GM19324 (cell line): Measurements from ENCODE around the gene MPV17.
"Not testable (repeated sequence)": the region's sequence is repeated elsewhere in the genome, so short reads cannot be mapped to it uniquely, and the experiment has no call there.

Experiments used
- ATAC-seq: cut with Tn5 transposase; IDR thresholded peaks from one replicate; pipeline ENCODE4 v1.9.1; 2021; ENCODE audit warnings: mild to moderate bottlenecking, moderate library complexity; ENCODE audit not compliant: unreplicated experiment, low FRiP score

Gene MPV17, protein sequence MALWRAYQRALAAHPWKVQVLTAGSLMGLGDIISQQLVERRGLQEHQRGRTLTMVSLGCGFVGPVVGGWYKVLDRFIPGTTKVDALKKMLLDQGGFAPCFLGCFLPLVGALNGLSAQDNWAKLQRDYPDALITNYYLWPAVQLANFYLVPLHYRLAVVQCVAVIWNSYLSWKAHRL

DNA sequence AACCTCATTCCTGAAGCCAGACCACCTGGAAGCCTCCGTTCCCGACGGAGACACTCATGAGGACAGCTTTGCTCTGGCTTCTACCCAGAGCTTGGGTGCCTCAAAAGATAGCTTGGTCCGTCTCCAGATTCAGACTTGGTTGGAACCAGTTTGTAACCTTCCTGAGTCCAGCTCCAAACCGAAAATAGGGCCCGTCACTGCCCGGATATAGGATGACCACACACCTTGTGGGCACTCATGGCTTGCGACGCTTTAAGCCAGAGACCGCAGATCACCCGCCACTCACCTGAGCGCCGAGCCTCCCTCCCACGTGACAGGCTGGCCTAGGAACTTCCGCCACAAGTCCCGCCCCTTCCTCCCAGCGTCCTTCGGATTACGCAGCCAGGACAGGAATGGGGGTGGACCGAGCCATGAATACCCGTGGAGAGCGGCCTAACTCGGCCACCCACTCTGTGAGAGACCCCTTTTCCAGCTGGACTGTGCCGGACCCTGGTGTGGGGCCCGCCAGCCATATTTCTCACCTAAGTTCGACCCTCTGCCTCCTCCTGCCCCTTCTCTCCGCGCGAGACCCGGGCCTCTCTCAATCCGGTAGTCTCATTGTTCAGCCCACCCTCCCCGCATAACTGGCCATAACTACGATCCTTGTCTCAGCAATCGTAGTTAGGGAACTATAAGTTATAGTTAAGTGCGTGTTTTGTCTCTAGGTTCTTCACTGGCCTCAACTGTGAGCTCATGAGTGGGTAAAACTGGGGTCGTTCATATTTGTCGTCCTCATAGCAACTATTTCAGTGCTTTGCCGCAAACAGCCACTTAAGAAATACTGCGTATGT is at the start of gene MPV17:
TSS of gene MPV17 (minus strand) at position 332 of the 830 bp plus-strand sequence. CDS start 580 bp downstream, outside the sequence.
- ATAC-seq, result peak; percentile 92

DNA sequence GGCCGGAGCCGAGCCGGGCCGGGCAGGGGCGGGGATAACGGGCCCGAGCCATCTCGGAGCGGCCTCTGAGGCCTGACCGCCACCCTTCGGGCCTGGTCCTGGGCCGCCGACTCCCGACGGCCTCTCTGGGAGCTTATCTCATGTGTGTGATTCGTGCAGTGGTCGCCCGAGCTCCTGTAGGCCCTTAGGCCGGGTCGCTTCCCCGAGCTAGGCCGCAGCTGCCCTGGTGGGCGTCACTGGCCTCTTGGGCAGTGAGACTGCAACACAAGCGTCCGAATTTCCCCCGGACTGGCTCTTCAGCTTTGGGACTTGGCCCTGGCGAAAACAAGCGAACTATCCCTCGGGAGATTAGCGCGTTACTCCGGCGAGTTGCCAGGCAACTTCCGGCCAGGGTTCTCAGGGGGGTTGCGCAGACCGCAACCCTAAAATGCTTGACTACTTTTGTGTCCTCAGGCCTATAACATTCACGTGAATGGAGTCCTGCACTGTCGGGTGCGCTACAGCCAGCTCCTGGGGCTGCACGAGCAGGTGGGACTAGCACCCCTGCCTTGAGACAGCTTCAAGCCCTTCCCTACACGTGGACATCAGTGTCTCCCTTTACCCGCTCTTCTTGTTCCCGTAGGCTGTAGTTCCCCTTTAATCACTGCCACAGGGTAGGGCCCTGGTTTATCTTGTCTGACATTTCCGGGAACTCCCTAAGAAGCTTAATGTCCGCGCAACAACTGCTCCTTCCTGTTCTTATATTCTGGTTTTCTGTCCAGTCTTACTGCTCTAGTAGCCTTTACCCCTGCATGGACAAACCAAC is 48.1 kb upstream of the MPV17 start:
- peak; percentile 11 for ATAC-seq

DNA sequence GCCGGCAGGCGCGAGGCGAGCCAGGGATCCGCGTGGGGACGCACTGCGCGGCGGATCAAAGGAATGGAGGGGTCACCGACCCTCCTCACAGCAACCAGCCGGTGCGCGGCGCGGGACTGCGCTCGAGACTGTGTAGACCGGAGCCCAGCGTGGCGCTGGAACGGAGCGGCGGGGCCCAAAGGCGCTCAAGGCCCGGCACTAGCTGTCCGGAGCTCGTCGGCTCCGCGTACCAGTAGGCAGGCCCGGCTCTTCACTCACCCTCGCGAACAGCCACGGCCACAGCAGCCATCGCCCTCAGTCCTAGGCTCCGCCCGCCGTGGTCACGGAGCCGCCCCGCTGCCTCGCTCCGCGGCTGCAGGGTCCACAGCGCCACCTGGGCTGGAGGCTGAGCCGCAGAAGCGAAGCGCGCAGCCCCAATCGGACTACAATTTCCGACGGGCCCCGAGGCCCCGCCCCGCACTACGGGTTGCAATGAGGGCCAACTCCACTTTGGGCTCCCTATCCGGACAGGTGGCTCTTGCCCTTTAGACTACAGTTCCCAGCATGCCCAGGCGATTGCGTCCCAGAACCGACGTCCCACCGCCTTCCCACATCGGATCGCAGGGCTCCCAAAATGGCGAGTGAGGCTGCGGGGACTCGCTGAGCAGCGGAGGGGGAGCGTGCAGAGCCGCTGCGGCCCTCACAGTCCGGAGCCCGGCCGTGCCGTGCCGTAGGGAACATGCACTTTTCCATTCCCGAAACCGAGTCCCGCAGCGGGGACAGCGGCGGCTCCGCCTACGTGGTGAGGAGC is 47.3 kb upstream of the MPV17 start, which contains the start of the genes EIF2B4 and SNX17:
TSS of gene EIF2B4 (minus strand) at position 313 of the 790 bp plus-strand sequence. CDS start at position 289, 24 bp downstream.
TSS of gene SNX17 (plus strand) at position 591 of the 790 bp plus-strand sequence. CDS start at position 719, 128 bp downstream.
- peak; percentile 94 for ATAC-seq

DNA sequence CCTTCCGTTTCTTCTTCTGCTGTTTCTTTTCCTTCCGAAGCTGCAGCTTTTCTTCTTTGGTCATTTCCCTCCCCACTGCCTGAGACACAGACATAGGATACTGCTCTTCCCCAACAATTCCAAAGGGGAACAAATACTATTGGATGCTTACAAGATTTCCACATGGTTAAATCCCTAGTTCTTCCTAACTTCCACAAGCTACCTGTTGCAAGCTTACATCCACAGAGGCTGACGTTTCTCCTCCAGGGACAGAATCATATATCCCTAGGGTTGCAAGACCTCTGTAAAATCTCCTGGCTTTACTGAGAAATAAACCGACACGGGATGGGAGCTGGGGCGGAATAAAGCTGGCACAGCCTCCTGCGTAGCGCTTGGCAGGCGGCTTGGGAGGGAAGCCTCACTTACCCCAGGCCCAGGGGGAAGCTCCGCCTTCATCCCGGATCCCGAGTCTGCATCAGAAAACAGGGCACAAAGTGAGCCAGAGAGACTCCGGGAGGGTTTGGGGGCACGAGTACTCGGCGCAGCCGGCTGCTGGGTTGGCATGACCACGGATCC is 46.7 kb upstream of the MPV17 start:
- peak; percentile 8 for ATAC-seq

DNA sequence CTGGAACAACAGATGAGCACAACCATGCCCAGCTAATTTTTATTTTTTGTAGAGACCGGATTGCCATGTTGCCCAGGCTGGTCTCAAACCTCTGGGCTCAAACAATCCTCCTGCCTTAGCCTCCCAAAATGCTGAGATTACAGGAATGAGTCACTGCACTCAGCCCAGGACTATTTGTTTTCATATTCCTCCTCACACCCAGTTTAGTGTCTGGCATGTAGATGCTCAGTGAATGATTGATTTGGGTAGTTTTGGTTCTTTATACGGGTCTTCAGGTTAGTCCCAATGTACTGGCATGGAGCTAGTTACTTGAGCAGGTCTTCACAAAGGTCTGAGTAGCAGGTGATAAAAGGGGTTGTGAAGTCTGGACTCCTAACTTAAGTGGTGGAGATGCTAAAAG is 41.0 kb upstream of the MPV17 start:
- no peak for ATAC-seq

DNA sequence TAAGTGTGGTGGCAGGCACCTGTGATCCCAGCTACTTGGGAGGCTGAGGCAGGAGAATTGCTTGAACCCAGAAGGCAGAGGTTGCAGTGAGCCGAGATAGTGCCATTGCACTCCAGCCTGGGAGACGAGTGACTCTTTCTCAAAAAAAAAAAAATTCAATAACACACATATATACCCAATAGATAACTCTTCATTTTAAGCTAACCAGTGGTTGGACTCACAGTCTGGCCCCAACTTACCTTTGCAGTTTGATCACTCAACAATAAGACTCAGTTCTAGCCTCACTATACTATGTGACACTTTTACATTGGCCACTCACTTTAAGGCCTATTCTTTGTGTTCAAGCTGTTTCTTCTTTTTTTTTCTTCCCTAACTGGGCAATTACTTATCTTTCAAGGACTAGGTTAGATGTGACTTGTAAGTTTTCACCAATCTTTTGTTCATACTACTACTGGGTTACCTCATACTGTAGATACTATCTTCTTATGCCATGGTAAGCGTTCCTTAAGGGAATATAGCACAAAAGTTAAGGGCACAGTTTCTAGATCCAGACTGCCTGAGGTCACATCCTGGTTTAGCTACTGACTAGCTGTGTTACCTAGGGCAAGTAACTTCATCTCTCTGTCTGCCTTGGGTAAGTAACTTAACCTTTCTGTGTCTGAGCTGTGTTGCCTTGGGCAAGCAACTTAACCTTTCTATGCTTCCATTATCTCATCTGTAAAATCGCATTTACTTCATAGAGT is 40.0 kb upstream of the MPV17 start:
- no peak for ATAC-seq

DNA sequence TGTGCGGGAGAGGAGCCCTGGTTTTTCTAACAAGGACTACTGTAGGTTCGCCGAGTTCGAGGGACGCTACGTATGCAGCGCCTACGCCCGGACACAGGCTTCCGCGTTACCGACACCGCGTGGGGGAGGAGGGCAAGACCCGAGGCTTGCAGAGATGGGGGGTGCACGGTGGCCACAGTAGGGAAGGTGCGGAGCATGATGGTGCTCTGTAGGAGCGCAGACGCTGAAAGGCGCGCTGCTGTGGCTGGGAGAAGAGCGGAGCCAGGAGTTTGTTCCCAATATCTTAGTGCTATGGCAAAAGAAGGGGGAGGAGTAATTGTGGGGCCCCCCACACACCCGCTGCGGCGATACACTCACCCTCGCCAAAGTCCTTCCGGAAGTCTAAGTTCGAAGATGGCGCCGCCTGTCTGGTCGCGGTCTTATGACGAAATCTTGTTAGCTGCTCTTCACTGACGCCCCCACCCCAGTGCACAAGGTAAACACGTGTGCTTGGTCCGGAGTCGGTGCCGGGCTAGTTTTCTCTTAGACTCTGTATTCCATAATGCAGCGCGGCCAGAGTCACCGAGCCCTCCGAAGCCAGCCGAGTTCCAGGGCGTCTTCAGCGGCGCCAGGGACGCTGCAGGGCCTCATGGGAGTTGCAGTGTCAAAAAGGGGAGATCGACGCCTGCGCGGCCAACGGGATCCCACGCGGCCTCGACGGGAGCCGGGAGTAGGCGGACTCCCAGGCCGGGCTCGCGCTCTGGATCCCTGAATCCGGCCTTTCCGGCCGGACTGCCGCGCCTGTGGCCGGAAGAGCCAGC is 33.7 kb upstream of the MPV17 start, which contains the start of gene GTF3C2:
TSS of gene GTF3C2 (minus strand) at position 383 of the 800 bp plus-strand sequence. CDS start 13,210 bp downstream, outside the sequence.
- peak; percentile 89 for ATAC-seq

DNA sequence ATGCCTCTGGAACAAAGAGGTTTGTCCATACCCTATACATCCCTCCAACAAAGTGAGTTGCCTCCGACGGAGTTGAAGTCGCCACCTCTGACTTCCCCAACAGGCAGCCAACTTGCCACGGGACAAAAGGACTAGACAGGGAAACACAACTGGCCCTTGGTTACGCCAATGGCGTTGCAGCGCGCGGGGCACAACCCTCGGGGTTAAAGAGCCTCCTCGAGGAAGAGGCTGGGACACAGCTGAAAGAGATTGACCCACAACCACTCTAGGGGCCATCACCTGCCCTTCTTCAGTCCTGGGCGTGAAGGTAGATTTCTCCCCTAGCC is 33.1 kb upstream of the MPV17 start:
- peak; percentile 20 for ATAC-seq

DNA sequence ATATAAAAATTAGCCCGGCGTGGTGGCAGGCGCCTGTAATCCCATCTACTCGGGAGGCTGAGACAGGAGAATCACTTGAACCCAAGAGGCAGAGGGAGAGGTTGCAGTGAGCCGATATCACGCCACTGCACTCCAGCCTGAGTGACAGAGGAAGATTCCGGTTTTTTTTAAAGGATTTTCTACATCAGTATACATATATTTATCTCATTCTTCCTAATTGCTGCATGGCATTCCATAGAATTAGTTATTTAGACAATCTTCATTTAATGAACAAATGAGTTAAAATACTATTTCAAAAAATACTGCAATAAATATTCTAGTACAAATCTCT is 31.7 kb upstream of the MPV17 start:
- no peak for ATAC-seq

DNA sequence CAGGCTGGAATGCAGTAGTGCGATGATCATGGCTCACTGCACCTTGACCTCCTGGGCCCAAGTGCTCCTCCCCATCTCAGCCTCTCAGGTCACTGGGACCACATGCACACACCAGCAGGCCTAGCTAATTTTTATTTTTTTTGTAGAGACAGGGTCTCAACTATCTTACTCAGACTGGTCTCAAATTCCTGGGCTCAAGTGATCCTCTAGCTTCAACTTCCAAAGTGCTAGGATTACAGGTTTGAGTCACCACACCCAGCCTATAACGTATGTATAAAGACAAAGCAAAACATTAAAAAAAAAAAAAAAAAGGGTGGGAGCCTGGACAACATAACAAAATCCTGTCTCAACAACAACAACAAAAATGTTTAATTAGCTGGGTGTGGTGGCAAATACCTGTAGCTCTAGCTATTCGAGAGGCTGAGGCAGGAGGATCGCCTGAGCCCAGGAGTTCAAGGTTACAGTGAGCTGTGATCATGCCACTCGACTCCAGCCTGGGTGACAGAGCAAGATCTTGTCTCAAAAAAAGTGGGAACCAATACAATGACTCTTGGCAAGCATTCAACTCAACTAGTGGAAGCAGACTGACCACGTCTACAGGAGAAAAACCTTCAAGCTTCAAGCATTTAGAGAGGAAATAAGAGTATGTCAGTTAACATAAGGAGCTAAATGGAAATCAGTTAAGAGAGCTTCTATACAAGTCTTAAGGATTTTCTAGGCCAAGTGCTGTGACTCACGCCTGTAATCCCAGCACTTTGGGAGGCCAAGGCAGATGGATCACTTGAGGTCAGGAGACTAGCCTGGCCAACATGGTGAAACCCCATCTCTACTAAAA is 31.1 kb upstream of the MPV17 start:
- no peak for ATAC-seq

DNA sequence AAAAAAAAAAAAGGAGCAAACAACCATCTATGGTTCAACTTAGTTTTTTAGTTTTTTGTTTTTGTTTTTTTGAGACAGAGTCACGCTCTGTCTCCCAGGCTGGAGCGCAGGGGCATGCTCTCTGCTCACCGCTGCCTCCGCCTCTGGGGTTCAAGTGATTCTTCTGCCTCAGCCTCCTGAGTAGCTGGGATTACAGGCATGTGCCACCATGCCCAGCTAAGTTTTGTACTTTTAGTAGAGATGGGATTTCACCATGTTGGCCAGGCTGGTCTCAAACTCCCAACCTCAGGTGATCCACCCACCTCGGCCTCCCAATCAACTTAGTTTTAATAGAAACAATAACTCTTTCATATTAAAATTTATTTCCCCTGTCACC is 30.5 kb upstream of the MPV17 start:
- ATAC-seq, result not testable (repeated sequence)

DNA sequence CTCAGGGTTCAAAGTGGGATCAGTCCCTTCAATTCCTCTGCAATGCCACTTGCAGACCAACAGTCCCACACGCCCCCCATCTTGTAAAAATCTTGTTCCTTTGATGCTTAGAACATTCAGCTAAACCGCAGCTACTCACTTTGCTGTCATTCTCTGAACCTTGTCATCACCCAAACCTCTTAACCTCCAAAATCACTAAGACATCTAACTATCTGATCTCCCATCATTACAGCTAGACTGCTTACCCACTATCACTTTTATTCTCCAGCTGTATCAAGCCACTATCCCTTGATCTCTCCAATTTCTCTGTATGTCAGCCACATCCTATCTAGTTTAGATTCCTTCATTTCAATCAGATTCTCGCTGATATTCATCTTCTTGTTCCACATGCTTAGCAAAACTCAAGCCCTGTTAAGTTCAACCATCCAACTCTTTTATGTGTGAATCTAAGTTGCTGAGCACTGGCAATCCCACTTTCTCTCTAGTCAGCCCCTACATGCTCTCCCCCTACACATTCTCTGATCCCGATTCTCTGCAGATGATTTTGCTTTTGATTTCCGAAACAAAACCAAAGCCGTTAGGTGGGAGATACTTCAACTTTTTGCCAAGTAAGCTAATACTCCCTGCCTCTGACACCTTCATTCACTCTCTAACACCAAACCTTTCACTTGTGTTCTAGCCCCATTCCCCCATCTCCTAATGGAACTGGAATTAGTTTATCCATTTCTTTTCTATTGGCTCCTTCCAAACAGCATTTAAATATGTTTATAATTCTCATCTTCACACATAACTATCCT is 29.1 kb upstream of the MPV17 start:
- no peak for ATAC-seq

DNA sequence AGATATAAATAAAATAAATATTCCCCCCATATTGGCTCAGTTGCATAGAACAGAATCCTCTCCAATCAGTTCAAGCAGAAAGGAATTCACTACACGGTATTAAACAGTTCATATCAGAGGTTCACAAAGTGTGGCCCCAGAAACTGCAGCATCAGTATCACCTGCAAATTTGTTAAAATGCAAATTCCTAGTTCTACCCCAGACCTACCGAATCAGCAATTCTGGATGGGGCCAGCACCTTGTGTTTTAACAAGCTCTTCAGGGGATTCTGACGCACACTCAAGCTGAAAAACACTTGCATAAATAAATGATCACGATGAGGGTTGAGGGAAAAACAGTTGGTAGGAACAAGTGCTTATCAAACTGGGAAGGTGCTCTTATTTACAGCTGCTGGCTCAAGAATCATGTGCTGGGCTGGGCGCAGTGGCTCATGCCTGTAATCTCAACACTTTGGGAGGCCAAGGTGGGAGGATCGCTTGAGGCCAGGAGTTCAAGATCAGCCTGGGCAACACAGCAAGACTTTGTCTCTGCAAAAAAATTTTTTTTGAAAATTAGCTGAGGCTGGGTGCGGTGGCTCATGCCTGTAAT is 27.3 kb upstream of the MPV17 start:
- no peak for ATAC-seq

DNA sequence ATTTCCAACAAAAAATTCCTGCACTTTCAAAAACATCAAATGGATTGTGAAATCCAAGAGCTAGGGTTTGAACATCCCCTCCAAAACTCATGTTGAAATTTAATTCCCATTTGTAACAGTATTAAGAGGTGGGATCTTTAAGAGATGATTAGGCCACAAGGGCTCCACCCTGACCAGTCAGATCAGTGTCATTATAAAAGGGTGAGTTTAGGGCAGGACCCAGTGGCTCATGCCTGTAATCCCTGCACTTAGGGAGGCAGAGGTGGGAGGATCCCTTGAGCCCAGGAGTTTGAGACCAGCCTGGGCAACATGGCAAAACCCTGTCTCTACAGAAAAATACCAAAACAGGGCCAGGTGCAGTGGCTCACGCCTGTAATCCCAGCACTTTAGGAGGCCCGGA is 24.7 kb upstream of the MPV17 start:
- ATAC-seq, result no peak

DNA sequence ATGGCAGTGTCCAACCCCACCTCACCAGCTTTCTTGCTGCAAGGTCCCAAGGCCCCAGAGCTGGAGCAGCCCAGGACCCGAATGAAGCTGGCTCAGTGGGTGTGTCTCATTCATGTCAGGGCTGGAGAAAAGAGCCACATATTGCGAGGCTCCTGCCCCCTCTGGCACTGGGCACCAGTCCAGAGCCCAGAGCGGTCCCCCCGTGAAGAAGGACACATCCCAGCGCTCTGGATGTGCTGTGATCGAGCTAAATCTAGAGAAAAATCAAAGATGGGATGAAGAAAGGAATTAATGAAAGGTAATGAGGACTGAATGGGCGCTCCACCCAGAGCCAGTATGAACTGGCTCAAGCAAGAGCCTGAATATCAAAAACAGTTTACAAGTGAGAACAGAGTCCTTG is 13.3 kb upstream of the MPV17 start:
- no peak for ATAC-seq

DNA sequence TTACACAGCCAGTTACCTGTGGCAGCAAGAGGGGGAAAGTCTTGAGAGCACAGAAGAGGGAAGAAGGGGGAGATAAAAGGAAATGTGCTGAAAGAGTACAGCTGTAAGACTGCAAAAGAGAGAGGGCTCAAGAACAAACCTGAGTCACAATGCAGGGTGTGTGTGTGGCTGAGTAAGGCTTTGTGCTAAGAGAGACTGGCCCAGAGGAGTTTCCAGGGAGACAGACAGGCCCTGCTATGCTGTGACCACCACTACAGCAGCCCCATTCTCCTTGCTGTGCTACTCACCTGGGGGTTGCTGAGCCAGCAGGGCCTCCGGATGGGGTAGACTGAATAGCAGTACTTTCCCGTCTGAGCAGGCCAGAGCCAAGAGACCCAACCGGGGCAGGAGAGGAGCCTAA is 12.4 kb upstream of the MPV17 start:
- ATAC-seq, result no peak

DNA sequence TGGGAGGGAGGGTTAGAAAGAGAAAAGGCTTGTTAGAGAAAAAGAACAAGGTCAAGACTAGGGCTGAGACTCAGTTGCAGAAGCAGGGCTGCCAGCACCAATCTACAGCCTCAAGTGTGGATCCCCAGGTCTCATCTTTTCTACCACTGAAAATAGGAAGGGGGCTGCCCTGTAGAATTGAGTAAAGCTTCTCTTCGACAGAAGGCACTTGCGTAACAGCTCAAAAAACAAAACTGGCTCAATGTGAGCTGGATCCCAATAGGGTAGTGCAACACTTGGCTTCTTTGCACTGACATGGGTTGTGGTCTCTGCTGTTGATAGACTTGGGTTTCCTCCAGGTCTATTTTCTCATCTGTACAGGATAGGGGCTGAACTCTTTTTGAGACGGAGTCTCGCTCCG is 1.8 kb upstream of the MPV17 start:
- ATAC-seq, result no peak
